Left lung (tissue), 10 donors: ENCODE results near the gene C6orf132. TPM values are rescaled to one million over a fixed set of nuclear protein-coding genes. Genes with fewer than 3 reads are reported as not detected.
"Not testable (repeated sequence)": the region's sequence is repeated elsewhere in the genome, so short reads cannot be mapped to it uniquely, and the experiment has no call there.

ENCODE experiments used
- ATAC-seq: fragments of 200-7000 bp; cut with Tn5 transposase; one replicate; pipeline ENCODE4 v1.9.1; 2020; ENCODE audit warnings: moderate library complexity
- DNase-seq, 4 donors: peaks; one replicate each; pipeline ENCODE4 v3.0.0-alpha.2; 2013 to 2020
- H3K27ac ChIP-seq, 2 donors: fragments of 200-600 bp; sonication (generic) in 1 of 2; one replicate each; pipeline versions ENCODE4 v1.5.0 to v1.8.0; 2020 to 2021
- H3K27me3 ChIP-seq, 2 donors: fragments of 200-600 bp; sonication (generic) in 1 of 2; one replicate each; pipeline versions ENCODE4 v1.5.0 to v1.8.0; 2020 to 2021
- H3K36me3 ChIP-seq, 2 donors: fragments of 200-600 bp; sonication (generic) in 1 of 2; one replicate each; pipeline versions ENCODE4 v1.5.0 to v1.8.0; 2020 to 2021
- H3K4me1 ChIP-seq, 2 donors: fragments of 200-600 bp; one replicate each; pipeline ENCODE4 v1.8.0; 2021
- H3K4me3 ChIP-seq, 2 donors: fragments of 200-600 bp; sonication (generic) in 1 of 2; one replicate each; pipeline versions ENCODE4 v1.5.0 to v1.8.0; 2020 to 2021; ENCODE audit warnings: mild to moderate bottlenecking in 1 of 2
- H3K9me3 ChIP-seq, 2 donors: fragments of 200-600 bp; sonication (generic) in 1 of 2; one replicate each; pipeline versions ENCODE4 v1.5.0 to v1.8.0; 2020 to 2021
- CTCF ChIP-seq, 2 donors: fragments of 200-600 bp; sonication (generic) in 1 of 2; IDR thresholded peaks; one replicate each; pipeline versions ENCODE4 v1.5.0 to v1.8.0; 2021; ENCODE audit warnings: antibody characterized with exemption in 2 of 2
- intact Hi-C, 2 donors: fragments of 100-400 bp; cut with DNase I; formaldehyde crosslinking; loops; one replicate each; pipeline versions ENCODE4 v1.11.2 to v1.14.2; 2022
- polyA plus RNA-seq, 6 donors: library from polyadenylated mRNA; unstranded; fragments of 120-200 nt; gene quantifications; one replicate each; pipeline ENCODE4 v1.2.1, GENCODE V29; 2013; ENCODE audit not compliant: insufficient read length in 6 of 6
- total RNA-seq, 2 donors: library from RNA; stranded (reverse); fragmentation: NEBNext Ultra II Directional; extraction: Animal tissue kit (Norgen Biotek cat#: 25700); gene quantifications; one replicate each; pipeline ENCODE4 v1.2.1, GENCODE V29; 2021
- donor health status: DM: no; HTN: yes; CAD: no.
- donor health status: DM: no; HTN: no; CAD: no.

C6orf132 gene
- total and polyA plus RNA-seq, 8 donors, result 2.4 to 20.3 (median 3.0) TPM

- Histone ChIP-seq H3K27me3 (peaks cover 0 to 15% of the 10 kb centered on the region in 2 donors), H3K9me3 (no peaks in the 10 kb centered on the region), H3K4me1 (peaks cover 0 to 4% of the 10 kb centered on the region in 2 donors), H3K27ac (no peak overlapping the region), H3K36me3 (no peaks in the 10 kb centered on the region), H3K4me3 (no peak overlapping the region)
- no peak for TF ChIP-seq CTCF (IDR thresholded peaks at IDR 0.05)
- intact Hi-C loops, result no loop called here
- DNase-seq (no peak), ATAC-seq (no peak)
Observed at GRCh38 chr6:42176981-42177380, 34.6 kb upstream of the C6orf132 start.

- Histone ChIP-seq H3K27me3 (peaks cover 0 to 15% of the 10 kb centered on the region in 2 donors), H3K27ac (no peak overlapping the region), H3K4me1 (peaks cover 0 to 4% of the 10 kb centered on the region in 2 donors), H3K36me3 (no peaks in the 10 kb centered on the region), H3K4me3 (no peak overlapping the region), H3K9me3 (no peaks in the 10 kb centered on the region)
- no peak for DNase-seq
- intact Hi-C loops, result no loop called here
- no peak for TF ChIP-seq CTCF (IDR thresholded peaks at IDR 0.05)
- no peak for ATAC-seq
Observed at GRCh38 chr6:42175860-42176259, 33.4 kb upstream of the C6orf132 start.

- no peak for TF ChIP-seq CTCF (IDR thresholded peaks at IDR 0.05)
- H3K9me3 ChIP-seq, result no peaks in the 10 kb centered on the region
- intact Hi-C loops, result no loop called here
- H3K36me3 ChIP-seq, result no peaks in the 10 kb centered on the region
- no peak for DNase-seq
- ATAC-seq, result no peak
- H3K4me3 ChIP-seq, result no peak within 1 kb of the TSS
- no peak within 1 kb of the TSS for H3K27ac ChIP-seq
- H3K27me3 ChIP-seq, result peaks cover 0 to 5% of the 10 kb centered on the region in 2 donors
- peaks cover 0 to 2% of the 10 kb centered on the region in 2 donors for H3K4me1 ChIP-seq
Observed at GRCh38 chr6:42173101-42173500, 30.7 kb upstream of the C6orf132 start, which contains the start of gene GUCA1A. GUCA1A (plus strand) TSS chr6:42173364; CDS start chr6:42173614, 250 bp downstream.

- TF ChIP-seq CTCF (IDR thresholded peaks at IDR 0.05), result no peak
Observed at GRCh38 chr6:42171813-42172581, 29.6 kb upstream of the C6orf132 start.

GRCh38 chr6:42169780-42170179 lies 27.4 kb upstream of the C6orf132 start:
- H3K36me3 ChIP-seq, H3K27ac ChIP-seq, H3K27me3 ChIP-seq, H3K9me3 ChIP-seq, H3K4me3 ChIP-seq, ATAC-seq, DNase-seq, intact Hi-C loops, H3K4me1 ChIP-seq: not testable (repeated sequence)

More at GRCh38 chr6:42171813-42172581, 29.6 kb upstream of the C6orf132 start:
- intact Hi-C loops, result no loop called here
- Histone ChIP-seq H3K4me3 (no peak overlapping the region), H3K27me3 (no peaks in the 10 kb centered on the region), H3K27ac (no peak overlapping the region), H3K4me1 (no peaks in the 10 kb centered on the region), H3K36me3 (no peaks in the 10 kb centered on the region), H3K9me3 (no peaks in the 10 kb centered on the region)
- DNase-seq, result no peak
- no peak for ATAC-seq
